HUDEP-2 (cell line): ENCODE results near the gene PPP1R12C.

Experiments used
- DNase-seq, 76 experiments: peaks; one replicate each; lab custom pipeline; 2025; ENCODE audit not compliant: unreplicated experiment in 76 of 76; lab: John Stamatoyannopoulos, UW

PPP1R12C gene

GRCh38 chr19:55092423-55093318 lies 24.8 kb downstream of the PPP1R12C start:
- no peak for DNase-seq

GRCh38 chr19:55091955-55092354 lies 25.5 kb downstream of the PPP1R12C start:
- no peak for DNase-seq

GRCh38 chr19:55091126-55091910 lies 26.1 kb downstream of the PPP1R12C start:
- DNase-seq, result no peak

GRCh38 chr19:55090564-55090963 lies 26.9 kb downstream of the PPP1R12C start:
- DNase-seq, result no peak

GRCh38 chr19:55089342-55089944 lies 28.0 kb downstream of the PPP1R12C start:
- no peak for DNase-seq

GRCh38 chr19:55088543-55089341 lies 28.7 kb downstream of the PPP1R12C start:
- DNase-seq, result peak in 70 of 76 experiments; percentile 23 to 94 (median 72)

DNA sequence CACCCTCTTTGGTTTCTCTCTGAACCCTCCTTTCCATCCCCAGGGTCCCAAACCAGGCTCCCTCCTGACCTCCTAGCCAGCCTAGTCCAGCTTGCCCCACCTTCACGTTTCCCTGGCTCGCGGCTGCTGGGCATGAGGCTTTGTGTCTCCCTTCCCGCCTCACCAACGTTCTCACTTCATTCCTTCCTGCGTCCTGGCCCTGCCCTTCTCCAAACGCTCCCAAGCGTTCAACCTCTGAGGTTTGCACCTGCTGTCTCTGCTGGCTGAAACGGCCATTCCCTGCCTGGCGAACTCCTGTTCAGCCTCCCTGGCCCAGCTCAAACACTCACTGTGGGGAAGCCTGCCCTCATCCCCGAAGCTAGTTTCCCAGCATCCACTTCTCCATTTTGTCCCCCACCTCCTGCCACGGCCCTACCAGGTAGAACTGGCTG lies 29.4 kb downstream of the PPP1R12C start:
- no peak for DNase-seq

DNA sequence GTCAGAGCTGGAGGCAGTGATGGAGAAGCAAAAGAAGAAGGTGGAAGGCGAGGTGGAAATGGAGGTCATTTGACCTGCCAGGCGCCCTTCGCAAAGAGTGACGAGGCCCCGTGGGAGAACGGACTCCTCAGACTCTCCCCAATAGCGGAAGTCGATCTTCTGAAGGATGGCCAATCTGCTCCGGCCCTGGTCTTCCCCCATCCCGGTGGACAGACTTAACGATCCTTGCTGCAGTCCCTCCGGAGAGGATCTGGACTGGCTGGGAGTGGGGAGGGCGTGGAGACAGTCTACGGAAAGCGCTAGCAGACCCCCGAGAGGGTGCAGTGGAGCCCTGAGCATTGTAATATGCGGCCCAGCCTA lies 29.9 kb downstream of the PPP1R12C start:
- DNase-seq, result no peak

DNA sequence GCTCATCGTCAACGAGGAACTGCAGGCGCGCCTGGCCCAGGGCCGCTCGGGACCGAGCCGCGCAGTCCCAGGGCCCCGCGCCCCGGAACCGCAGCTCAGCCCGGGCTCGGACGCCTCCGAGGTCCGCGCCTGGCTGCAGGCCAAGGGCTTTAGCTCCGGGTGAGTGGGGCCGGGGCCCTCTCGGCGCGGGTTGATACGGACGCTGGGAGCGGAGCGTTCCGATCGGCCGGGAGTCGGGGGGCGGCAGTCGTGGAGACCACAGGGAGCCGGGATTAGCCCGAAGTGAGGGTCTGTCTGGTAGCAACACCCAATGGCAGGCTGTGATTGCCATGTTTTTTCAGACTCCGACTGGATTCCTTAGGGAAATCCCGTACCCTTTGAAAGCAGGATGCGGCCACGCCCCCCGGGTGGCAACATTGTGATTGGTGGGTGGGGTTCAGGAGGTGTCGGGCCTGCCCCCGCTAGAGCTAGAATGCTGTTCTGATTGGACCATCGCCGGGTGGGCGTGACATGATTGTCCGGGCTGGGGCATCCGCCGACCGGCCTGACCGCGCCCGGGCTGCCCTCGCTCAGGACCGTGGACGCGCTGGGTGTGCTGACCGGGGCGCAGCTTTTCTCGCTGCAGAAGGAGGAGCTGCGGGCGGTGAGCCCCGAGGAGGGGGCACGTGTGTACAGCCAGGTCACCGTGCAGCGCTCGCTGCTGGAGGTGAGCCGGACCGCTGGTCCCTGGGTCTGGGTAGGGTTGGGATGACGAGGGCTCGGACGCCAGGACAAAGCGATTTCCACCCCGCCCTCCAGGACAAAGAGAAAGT lies 30.5 kb downstream of the PPP1R12C start:
- peak in 2 of 76 experiments; percentile 29 to 35 for DNase-seq

DNA sequence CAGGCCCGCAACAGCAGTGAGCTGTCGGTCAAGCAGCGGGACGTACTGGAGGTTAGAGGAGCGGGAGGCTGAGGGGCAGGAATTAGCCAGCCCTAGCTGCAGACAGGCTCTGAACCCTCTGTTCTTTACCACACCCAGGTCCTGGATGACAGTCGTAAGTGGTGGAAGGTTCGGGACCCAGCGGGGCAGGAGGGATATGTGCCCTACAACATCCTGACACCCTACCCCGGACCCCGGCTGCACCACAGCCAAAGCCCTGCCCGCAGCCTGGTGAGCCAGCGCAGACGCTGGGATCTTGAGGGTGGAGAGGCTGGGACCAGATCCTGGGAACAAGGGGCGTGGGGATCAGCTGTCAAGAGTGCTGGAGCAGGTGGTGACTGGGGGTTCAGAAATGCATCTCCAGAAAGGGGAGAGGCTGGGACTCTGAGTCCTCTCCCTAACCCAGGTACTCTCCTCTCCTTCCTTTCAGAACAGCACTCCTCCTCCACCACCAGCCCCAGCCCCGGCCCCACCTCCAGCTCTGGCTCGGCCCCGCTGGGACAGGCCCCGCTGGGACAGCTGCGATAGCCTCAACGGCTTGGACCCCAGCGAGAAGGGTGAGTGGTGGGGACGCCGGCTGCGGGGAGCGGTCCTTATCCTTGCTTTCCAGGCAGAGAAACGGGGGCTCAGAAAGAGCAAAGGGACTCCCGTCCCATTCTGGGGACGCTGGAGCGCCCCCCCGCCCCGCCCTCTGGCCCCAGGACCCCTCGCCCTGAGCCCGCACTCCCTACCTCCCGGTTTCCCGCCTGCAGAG lies 31.3 kb downstream of the PPP1R12C start:
- no peak for DNase-seq

DNA sequence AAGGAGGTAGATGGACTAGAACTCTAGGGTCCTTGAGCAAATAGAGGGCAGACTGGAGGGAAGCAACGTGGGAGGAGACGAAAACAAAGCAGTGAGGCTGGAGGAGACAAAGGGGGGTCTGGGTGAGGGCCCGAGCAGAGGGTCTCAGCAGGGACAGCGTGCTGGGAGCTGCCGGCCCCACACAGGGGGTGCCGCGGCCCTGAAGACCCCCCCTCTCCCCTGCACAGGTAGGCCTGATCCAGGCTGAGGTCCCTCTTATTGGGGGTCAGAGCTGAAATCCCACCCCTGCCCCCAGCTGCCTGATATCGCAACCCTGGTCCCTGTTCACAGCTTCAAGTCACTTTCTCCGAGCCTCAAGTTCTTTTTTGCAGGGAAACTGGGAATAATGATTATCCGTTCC lies 33.0 kb downstream of the PPP1R12C start:
- no peak for DNase-seq

DNA sequence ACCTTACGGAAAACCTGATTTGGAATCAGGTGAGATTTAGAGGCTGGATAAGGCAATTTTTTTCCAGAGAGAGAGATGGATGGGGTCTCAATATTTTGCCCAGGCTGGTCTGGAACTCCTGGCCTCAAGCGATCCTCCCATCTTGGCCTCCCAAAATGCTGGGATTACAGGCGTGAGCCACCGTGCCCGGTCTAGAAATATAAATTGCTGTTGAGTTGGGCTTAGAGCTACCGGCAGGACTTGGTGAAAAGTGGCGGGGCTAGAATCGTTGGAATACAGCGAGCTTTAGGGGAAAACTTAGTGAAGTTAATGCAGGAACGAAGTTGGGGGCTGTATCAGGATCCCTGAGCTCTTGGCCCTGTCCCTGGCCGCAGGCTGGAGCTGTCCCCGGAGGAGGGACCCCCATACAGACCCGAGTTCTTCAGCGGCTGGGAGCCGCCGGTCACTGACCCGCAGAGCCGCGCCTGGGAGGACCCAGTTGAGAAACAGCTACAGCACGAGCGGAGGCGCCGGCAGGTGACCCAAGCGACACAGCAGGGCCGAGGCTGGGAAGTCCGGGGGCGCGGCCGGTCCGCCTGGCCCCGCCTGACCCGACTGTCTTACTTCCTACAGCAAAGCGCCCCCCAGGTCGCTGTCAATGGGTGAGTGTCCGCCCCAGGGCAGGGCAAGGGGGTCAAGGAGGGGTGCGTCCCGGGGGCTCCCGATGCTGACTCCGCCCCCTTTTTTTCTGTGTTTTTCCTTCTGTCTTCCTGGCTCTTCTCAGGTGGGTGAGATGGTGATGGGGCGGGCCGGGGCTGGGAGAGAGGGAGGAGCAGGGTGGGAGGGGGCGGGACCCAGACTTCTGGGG lies 34.2 kb downstream of the PPP1R12C start:
- DNase-seq, result no peak

- peak in 62 of 76 experiments; percentile 10 to 89 (median 68) for DNase-seq
Measured at GRCh38 chr19:55082020-55082851, 35.2 kb downstream of the PPP1R12C start.

DNA sequence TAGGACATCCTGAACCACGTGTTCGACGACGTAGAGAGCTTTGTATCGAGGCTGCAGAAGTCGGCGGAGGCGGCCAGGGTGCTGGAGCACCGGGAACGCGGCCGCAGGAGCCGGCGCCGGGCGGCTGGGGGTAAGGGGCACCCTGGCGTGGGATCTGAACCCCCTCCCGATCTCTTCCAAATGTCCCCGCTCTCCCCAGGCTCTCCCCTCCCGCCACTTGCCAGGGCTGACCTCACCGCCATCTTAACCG lies 35.7 kb downstream of the PPP1R12C start:
- DNase-seq, result peak in 2 of 76 experiments; percentile 68 to 82

GRCh38 chr19:55080968-55081769 lies 36.3 kb downstream of the PPP1R12C start:
- DNase-seq, result peak in 75 of 76 experiments; percentile 34 to 100 (median 93)

GRCh38 chr19:55080121-55080967 lies 37.1 kb downstream of the PPP1R12C start:
- DNase-seq, result peak in 75 of 76 experiments; percentile 41 to 98 (median 92)
